Subcutaneous adipose tissue (tissue), 4 donors: ENCODE data around the gene EMID1. TPM values are rescaled to one million over a fixed set of nuclear protein-coding genes. Genes with fewer than 3 reads are reported as not detected.

Experiments
- CTCF ChIP-seq: fragments of 450-650 bp; IDR thresholded peaks from one replicate; pipeline ENCODE4 v1.5.1; 2016; ENCODE audit warnings: low read depth, mild to moderate bottlenecking, control low read depth, antibody characterized with exemption, moderate library complexity
- total RNA-seq, 4 donors: library from RNA; depleted of rRNA; stranded (reverse); fragments of >200 nt; gene quantifications; one replicate each; pipeline ENCODE4 v1.1.0, GENCODE V29; 2016

Gene EMID1
- total RNA-seq, 4 donors from 2014 or later: 0.17 to 1.3 (median 0.94) TPM; not detected in 1

GRCh38 chr22:29263791-29264276 is 58.1 kb downstream of the EMID1 start:
- no peak for TF ChIP-seq CTCF

- TF ChIP-seq CTCF: no peak
Measured at GRCh38 chr22:29265305-29265704, 59.6 kb downstream of the EMID1 start.

GRCh38 chr22:29265929-29266328 is 60.2 kb downstream of the EMID1 start:
- TF ChIP-seq CTCF: no peak

- no peak for TF ChIP-seq CTCF
Measured at GRCh38 chr22:29266564-29267461, 61.1 kb downstream of the EMID1 start.

- TF ChIP-seq CTCF: no peak
Measured at GRCh38 chr22:29267462-29267857, 61.8 kb downstream of the EMID1 start.

GRCh38 chr22:29267858-29268510 is 62.3 kb downstream of the EMID1 start, which contains the start of the genes EWSR1 and RHBDD3:
TSS of gene EWSR1 (plus strand) at chr22:29268268. CDS start at chr22:29268337, 69 bp downstream.
TSS of gene RHBDD3 (minus strand) at chr22:29267981. CDS start at chr22:29265626, 2,355 bp downstream.
- TF ChIP-seq CTCF: no peak
